HG03439 (cell line): Measurements from ENCODE around the gene AGBL4.

Experiments used
- ATAC-seq: cut with Tn5 transposase; IDR thresholded peaks from one replicate; pipeline ENCODE4 v1.9.1; 2021; ENCODE audit warnings: mild to moderate bottlenecking, moderate library complexity; ENCODE audit not compliant: unreplicated experiment

Gene AGBL4

DNA sequence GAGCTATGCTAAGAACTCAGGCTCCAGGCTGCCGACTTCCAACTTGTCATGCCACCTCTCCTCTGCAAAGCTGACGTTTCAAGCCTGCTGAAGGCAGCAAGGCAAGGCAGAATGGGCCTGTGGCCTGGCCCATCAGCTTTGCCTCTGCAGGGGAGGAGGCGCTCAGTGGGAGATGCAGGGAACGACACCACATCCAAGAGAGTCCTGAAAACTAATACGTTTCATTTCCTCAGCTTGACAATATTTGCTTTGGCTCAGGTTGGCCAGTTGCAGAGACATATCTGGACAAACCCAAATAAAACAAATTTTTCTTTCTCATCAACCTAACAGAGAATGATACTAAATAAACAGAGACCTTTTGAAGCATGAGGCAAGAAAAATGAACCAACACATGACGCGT, 1282.4 kb downstream of the AGBL4 start:
- ATAC-seq: no peak

DNA sequence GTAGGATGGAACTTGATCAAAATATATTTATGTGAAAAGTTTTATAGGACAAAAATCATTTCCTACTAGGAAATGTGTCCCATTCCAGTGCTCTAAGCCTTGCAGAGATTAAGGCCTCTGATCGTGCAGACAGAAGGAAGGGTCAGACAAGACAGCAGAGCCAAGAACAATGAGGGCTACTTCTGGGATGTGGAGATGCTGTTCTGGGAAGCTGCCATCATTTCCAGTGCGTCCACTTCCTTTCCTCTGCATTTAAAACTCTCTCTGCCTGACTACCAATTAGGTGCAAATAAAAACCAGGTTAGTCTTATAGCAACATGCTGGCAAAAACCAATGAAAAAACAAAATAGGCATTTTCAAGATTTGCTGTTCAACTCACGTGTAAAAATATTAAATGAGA, 1283.1 kb downstream of the AGBL4 start:
- ATAC-seq: no peak

DNA sequence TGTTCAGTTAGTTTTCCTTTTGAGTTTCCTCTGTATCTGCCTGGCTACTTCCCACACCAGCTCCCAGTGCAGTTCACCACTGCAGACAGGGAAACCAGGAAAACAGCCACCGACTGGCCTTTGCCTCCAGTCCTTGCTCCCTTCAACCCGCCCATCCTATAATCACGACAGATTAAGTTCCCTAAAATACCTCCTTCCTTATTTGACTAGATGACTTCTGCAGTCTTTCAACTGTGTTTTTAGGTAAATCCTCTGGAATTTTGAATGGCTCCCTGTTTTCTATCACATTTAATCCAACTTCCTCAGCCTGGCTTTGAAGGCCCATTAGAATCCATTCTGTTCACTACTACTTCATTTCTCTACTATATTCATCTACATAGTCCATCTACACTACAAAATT, 1284.7 kb downstream of the AGBL4 start:
- ATAC-seq: no peak

DNA sequence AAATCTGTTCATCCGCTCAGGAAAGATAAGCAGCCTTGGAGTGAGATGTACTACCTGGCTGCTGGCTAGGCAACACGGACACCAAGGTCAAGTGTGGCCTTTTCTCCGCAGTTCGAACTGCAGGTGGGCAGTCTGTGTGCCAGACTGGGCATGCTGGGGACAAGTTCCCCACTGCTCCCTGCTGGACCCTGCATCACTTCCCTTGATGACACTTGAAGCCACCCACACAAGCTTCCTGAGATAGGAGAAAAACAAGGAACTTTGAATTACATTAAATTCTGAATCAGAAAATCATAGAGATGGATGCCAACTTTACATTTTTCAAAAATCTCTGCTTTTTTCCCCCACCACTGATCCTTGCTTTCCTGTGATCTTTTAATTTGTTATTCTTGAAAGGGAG, 1285.4 kb downstream of the AGBL4 start:
- ATAC-seq: no peak

DNA sequence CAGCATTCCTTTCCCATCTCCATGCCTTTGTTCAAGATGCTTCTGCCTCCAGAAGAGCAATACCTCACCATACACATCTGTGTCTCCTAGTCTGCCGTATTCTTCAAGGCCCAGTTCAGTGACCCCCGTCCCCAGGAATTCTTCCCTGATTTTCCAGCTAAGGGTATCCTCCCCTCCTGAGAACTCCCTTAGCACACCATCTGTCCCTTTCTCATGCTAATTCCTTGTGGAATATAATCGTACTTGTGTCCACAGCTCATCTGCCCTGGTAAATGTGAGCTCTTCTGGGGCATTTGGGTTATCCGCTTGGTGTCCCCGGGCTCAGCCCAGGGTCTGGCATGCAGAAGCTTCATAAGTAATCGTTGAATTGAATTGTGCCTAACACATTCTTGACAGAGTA, 1288.0 kb downstream of the AGBL4 start:
- ATAC-seq: no peak

DNA sequence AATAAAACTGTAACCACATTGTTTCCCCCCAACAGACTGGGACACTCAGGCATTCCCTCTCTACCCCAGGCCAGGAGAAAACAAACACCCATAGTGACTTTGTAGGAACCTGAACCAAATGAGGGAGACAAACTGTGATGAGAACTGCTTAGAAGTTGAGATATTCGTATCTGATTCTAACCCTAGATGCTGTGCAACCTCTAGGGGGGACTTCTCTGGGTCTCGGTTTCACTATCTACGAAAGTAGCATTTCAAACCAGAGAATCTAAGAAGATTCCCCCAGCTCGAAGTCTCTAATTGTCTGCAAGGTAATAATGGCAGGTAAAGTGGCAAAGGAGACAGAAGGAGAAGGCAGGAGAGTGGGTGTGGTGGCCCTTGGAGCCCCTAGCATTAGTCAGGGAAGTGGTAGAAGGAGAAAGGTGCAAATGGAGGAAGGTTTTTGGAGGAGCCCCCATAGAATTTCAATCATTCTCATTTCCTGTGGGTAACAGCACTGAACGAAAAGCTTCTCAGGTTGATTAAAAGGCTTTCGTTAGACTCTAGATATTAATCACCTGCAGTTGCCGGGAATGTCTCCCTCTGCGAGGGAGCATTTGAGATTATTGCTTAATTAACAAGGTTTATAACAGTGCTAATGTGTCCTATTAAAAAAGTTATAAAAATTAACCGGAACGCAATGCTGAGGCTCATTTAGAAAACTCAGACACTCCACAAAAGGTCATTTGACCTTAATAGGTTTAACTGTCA, 1293.4 kb downstream of the AGBL4 start:
- peak; percentile 85 for ATAC-seq

DNA sequence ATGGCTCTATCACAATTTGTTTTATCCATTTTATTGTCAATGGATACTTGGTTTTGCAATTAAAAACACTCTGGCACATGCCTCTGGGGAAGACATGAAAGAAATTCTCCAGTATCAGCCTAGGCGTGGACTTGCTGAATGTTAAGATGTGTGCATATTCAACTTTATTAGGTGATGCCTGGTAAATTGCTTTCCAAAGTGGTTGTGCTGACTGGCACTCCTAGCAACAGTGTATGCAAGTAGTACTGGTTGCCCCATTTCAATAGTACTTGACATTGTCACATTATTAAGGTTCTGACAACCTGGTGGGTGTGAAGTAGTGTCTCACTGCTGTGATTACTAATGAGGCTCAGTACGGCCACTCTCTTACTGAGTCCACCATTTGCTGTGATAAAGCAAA, 1295.2 kb downstream of the AGBL4 start:
- no peak for ATAC-seq

DNA sequence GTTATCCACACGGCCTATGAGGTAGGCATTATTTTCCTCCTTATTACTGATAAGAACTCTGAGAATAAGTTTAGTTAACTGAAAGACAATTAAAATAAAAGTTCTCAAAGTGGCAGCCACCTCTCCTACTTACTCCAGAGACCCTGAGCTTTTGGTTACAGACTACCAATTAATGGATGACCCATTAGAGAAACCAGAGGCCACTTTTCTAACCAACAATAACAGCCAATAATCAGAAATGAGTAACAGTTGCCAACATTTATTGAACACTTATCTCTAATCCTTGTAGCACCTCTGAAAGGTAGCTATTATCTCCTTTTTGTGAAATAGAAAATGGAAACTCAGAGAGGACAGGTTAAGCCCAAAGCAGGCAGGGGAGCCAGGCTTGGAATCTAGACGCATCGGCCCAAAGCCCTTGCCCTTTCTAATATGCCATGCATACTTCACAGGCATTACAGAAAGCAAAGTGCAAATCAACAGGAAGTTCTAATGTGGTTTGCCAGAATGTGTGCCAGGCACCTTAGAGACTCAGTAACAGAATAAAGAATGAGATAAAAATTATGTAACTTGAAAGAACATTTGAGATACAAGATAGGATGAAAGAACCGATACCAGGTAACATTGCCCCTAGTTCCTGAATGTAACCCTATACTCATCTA, 1297.1 kb downstream of the AGBL4 start:
- no peak for ATAC-seq

DNA sequence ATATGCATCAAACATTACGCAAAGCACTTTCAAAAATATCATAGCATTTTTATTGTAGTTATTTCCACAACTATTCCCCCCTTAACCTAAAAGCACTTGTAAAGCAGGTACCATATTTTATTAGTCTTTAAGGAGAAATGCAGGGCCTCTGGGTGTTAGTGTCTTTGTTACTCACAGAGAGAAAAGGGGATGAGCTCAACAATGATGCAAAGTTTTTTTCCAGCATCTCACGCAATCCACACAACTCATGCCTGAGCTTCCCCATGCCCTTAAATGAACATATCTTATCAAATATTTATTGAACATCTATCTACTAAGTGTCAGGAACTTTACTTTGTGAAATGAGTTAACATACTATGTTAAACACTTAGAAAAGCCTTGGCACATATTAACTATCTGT, 1297.6 kb downstream of the AGBL4 start:
- ATAC-seq: no peak

DNA sequence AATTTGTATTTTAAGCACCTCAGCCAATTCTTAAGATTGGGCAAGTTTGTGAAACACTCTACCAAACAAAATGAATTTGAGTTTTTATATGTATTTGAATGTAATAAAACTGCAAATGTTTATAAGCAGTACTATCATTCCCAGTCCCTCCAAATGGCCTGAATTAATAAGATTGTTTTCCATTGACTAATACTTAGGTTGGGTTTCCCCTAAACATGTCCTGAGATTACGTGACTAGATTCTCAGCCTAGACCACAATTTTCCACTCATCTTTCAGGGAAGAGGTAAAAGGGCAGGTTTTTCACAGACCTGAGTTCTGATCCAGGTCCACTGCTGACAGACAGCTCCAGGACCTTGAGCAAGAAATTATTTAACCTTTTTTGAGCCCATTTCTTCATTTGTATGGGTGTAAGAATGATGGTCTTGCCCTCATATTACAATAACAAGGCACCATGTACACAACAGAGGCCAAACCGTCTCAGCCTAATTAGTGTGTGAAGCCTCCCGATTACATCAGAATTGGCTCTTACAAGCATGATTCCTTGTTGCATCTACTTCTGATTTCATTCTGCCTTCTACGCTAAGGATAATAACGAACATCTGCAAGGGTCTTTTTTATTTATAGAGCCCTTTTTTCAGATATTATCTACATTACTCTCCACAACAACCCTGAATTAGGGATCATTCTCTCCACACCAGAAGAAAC, 1298.3 kb downstream of the AGBL4 start:
- ATAC-seq: no peak

DNA sequence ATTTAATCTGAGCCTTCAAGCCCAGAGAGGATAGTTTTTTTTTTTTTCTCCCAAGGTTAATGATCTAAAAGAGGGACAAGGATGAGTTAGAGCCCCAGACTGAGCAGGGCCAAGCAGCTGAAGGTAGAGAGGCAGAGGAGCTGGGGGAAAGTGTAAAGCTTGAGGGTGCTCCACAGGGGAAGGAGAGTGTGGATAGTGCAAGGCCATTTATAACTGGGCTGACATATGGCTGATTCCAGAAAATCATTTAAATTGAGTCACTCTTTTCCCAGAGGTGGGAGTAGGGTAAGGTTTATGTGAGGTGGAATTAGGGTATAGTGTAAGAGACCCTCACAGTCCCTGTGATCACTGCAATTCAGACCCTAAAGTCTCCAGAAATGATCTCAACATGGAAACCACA, 1302.8 kb downstream of the AGBL4 start:
- ATAC-seq: no peak

DNA sequence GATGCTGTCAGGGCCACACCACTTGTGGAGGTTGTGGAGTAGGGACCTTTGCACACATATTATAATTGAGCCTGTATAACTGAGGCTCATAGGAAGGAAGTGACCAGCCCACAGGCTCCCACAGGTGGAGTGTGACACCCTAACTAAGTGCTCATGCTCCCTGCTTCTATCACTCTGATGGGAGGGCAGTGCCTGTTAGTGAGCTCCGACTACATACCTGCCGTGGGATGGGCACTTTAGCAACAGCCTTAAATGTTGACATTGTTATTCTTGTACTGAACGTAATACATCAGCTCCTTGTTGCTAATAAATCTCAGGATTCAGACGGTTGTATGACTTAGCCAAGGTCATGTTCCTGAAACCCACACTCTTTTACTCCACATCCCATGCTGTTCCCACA, 1305.0 kb downstream of the AGBL4 start:
- ATAC-seq: no peak

DNA sequence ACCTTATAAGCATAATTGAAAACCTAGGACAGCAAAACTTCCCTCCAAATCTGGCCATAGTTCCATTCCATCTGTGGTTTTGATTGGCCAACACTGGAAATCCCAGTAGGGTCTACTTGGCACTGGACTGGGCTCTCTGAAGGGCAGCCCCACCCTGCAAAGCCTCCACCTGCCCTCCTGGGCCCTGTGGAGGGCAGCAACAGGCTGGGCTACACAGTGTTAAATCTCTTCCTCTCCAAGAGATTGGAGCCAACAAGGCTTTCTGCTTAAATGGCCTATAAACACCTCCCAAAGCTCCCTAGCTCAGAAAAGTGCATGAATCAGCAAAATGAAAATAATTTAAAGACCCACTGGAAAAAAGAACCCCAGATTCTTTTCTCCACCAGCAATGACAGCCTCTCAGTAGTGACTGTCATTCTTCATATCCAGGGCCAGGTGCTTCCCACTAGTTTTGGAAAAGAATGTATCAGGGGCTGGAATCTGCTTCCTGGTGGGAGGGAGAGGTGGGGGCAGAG, 1305.6 kb downstream of the AGBL4 start:
- ATAC-seq: no peak

DNA sequence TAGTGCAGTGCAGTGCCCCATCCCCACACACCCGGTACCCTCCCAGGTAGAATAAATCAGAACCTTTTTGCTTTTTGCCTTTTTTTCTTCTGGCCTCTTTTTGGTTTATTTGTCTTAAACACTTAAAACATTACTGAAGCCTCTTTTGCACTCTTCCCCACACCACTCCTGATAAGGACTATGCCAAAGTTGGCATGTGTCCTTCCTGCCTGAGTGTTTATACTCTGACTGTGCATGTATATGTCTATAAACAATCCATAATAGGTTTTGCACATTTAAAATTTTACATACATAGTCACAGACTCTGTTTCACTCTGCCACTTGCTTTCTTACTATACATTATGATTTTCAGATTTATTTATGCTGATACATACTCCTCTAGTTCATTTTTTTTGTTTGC, 1306.7 kb downstream of the AGBL4 start:
- no peak for ATAC-seq

DNA sequence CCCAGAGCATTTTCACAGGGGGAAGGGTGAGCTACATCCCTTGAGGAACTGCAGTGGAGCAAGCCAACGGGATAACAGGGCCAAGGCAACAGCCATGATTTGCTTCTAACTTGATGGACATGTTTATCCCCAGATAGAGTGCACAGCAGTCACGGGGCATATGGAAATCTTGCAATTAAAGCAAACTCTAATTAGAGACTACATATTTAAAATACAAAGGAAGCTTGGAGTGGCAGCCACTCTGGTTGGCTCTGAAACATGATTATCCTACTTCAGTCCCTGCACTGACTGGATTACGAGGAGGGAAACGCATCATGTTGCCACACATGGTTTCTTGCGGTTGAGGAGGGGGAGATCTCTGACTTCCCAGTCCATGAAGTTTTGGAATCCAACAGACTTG, 1307.8 kb downstream of the AGBL4 start:
- ATAC-seq: no peak

DNA sequence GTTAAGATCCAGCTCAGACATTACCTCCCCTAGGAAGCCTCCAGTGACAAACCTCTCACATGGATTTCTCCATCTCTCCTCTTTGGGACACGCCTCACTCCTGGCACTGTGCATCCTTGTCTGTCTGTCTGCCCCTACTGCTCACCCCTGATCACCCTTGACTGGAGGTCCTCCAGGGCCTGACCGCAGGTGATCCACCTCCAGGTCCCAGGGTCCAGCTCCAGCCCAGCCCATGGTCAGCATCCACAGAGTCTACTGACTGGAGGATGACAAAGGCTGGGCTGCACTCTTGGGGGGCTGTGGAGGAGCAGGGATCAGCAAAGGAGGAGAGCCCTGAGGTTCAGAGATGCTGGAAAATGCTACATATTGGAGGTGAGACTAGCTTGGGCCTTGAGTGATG, 1312.8 kb downstream of the AGBL4 start:
- ATAC-seq: no peak

DNA sequence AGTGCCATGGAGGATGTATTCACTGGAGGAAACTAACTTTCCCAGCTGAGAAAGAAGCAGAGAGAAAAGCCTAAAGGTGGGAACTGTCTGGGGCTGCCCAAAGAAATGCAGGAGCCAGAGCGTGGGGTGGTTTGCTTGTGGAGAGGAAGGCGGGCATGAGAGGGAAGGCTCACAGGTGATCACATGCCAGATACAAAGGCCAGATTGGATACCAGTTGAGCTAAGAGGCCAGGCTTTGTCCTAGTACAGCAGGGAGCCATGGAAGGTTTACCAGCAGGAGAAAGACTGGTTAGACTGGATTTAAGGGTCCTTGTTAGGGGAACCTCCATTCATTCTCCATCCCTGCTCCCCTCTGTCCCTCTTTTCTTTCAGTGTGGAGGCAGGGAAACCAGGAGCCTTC, 1313.4 kb downstream of the AGBL4 start:
- no peak for ATAC-seq

DNA sequence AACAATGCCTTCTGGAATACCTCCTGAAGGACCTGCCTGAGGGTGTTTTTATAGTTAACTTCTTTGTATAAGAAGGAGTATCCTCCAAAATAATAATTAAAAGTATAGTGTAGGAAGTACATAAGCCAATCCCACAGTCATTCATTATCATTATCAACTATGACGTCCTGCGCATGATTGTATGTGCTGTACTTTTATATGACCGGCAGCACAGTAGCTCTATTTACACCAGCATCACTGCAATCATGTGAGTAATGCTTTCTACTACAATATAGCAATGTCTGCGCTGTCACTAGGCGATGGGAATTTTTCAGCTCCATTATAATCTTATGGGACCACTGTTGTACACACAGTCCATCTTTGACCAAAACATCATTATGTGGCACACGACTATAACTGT, 1319.0 kb downstream of the AGBL4 start:
- no peak for ATAC-seq

DNA sequence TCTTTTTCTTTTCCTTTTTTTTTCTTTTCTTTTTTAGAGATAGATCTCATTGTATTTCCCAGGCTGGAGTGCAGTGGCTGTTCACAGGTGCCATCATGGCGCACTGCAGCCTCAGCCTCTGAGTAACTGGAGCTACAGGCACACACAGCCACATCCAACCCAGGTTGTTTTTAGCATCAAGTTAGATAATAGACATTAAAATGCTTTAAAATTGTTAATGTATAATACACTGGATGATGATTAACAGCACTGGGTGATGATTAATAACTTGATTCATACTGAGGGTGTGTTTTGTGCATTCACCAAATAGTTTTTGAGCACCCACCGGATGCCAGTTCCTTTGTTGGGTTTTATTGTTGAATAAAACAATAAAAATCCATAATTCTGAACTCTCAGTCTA, 1322.3 kb downstream of the AGBL4 start:
- ATAC-seq: no peak

DNA sequence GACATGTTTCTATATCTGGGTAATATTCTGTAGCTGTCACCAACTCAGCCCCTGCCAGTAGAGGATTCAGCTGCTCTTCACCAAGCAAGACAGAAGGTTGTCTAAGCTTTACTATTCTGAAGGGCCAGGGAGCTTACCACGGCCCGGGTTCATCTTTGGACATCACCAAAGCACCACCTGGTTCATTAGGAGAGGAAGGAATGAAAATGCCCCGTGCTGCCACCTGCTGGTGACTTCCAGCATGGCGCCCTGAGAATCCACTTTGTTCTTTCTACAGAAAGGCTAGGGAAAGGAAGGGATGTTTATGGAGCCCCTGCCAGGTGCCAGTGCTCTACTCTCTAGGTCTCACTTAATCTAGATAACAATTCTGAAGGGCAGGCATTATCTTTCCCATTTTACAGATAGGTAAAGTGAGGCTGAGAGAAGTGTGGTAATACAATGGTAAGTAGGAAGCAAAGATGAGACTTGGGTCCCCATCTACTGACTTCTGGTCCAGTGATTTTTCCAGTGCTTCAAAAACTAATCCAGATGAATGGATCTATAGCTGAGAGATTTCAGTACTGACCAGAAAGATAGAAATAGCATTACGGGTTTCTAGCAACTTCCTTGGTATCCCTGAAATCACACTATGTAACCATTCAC, 1326.6 kb downstream of the AGBL4 start:
- peak; percentile 64 for ATAC-seq

DNA sequence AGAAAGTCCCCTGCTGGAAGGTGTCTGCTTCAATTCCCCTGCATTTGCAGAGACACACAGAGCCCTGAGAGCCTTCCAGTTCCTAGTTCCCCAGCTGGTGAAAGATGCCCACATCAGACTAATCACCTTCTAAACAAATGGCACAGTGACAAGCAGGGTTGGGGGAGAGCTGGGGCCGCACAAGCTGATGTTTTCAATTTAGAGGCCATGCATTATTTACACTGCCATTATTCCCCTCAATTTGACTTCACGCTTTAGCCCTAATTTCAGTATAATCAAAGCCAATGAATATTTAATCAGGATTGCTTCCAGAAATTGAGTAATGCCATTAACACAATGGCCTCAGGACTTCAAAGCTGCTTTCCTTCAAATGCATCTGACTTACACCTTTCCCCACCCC, 1328.6 kb downstream of the AGBL4 start:
- ATAC-seq: no peak
